Keratinocyte (primary cell): ENCODE measurements around the gene IGFL4. TPM values are rescaled to one million over a fixed set of nuclear protein-coding genes. Genes with fewer than 3 reads are reported as not detected.

Source experiments
- DNase-seq: peaks from one replicate; pipeline ENCODE4 v3.0.0-alpha.2; 2011; ENCODE audit warnings: low read depth, missing footprints, low spot score
- FAIRE-seq: peaks from 2 replicates; lab custom pipeline; 2011; peaks lifted over from hg19 to GRCh38; lab: Jason Lieb, UNC
- H2AFZ ChIP-seq: 2 replicates; pipeline ENCODE4 v1.6.0; 2012; ENCODE audit warnings: low read length, control low read depth, inconsistent platforms; ENCODE audit not compliant: control insufficient read depth
- H3K27ac ChIP-seq: 2 replicates; pipeline ENCODE4 v1.5.1; 2011; ENCODE audit warnings: low read length; ENCODE audit not compliant: control insufficient read depth, insufficient read depth
- H3K27me3 ChIP-seq: 3 replicates; pipeline ENCODE4 v1.6.0; 2011; ENCODE audit warnings: low read length; ENCODE audit not compliant: control insufficient read depth, insufficient read depth; ENCODE audit errors: extremely low read depth
- H3K36me3 ChIP-seq, 2 experiments: 2 replicates in 1 of 2; 3 replicates in 1 of 2; pipeline ENCODE4 v1.5.1; 2011; ENCODE audit warnings: low read length in 2 of 2, mild to moderate bottlenecking in 1 of 2; ENCODE audit not compliant: control insufficient read depth in 2 of 2, insufficient read depth in 2 of 2; ENCODE audit errors: extremely low read depth in 1 of 2
- H3K4me1 ChIP-seq: 3 replicates; pipeline ENCODE4 v1.5.1; 2011; ENCODE audit warnings: low read length; ENCODE audit not compliant: control insufficient read depth, insufficient read depth; ENCODE audit errors: extremely low read depth
- H3K4me2 ChIP-seq: 3 replicates; pipeline ENCODE4 v1.6.0; 2011; ENCODE audit warnings: low read depth, low read length; ENCODE audit not compliant: control insufficient read depth, insufficient read depth; ENCODE audit errors: extremely low read depth
- H3K4me3 ChIP-seq, 3 experiments: fragments of 200-600 bp in 1 of 3; sonication (generic) in 1 of 3; 2 replicates in 2 of 3; 3 replicates in 1 of 3; pipeline ENCODE4 v1.5.1; 2011 to 2016; ENCODE audit warnings: low read length in 3 of 3, mild to moderate bottlenecking in 3 of 3, control low read depth in 2 of 3, inconsistent platforms in 1 of 3, low read depth in 1 of 3, mixed read lengths in 1 of 3, mixed run types in 1 of 3, moderate library complexity in 1 of 3; ENCODE audit not compliant: control insufficient read depth in 2 of 3, insufficient read depth in 2 of 3; ENCODE audit errors: extremely low read depth in 1 of 3
- H3K79me2 ChIP-seq: 2 replicates; pipeline ENCODE4 v1.6.0; 2012; ENCODE audit warnings: low read length; ENCODE audit not compliant: control insufficient read depth, insufficient read depth
- H3K9ac ChIP-seq: 3 replicates; pipeline ENCODE4 v1.6.0; 2011; ENCODE audit warnings: low read length; ENCODE audit not compliant: control insufficient read depth, insufficient read depth; ENCODE audit errors: extremely low read depth
- H3K9me1 ChIP-seq: 3 replicates; pipeline ENCODE4 v1.6.0; 2011; ENCODE audit warnings: low read length; ENCODE audit not compliant: control insufficient read depth, insufficient read depth; ENCODE audit errors: extremely low read depth
- H3K9me3 ChIP-seq: 2 replicates; pipeline ENCODE4 v1.5.1; 2012; ENCODE audit warnings: low read depth, low read length; ENCODE audit not compliant: control insufficient read depth
- H4K20me1 ChIP-seq: 3 replicates; pipeline ENCODE4 v1.6.0; 2011; ENCODE audit warnings: low read length; ENCODE audit not compliant: control insufficient read depth, insufficient read depth; ENCODE audit errors: extremely low read depth
- EZH2 ChIP-seq: IDR thresholded peaks from one replicate; pipeline ENCODE4 v1.6.1; 2012; ENCODE audit warnings: inconsistent platforms, mild to moderate bottlenecking, low read length, moderate library complexity
- dilution Hi-C: fragments of 300-500 bp; cut with MboI; formaldehyde crosslinking; loops from one replicate; pipeline ENCODE4 v1.7.0; 2020; ENCODE audit warnings: low sequenced_read_pairs; ENCODE audit not compliant: extremely low pct_ligation_motif_present
- polyA plus RNA-seq, 5 experiments: library from polyadenylated mRNA; depleted of rRNA in 3 of 5; stranded (reverse) in 3 of 5; stranded (forward) in 1 of 5; unstranded in 1 of 5; fragments of >200 nt; gene quantifications; 1 replicate in 1 of 5; 2 replicates in 3 of 5; 3 replicates in 1 of 5; pipeline versions ENCODE4 v1.2.1 to v1.2.3, GENCODE V29; 2011 to 2012; ENCODE audit warnings: missing spikeins in 2 of 5, low read depth in 1 of 5, low replicate concordance in 1 of 5
- TF ChIP-seq, protein P1 (sequence below), 3 experiments: IDR thresholded peaks in 1 of 3; conservative IDR thresholded peaks in 1 of 3; optimal IDR thresholded peaks in 1 of 3; 2 replicates in 2 of 3; 3 replicates in 1 of 3; pipeline versions ENCODE3 to v1.5.1; 2011; ENCODE audit warnings: low read length in 3 of 3, mild to moderate bottlenecking in 3 of 3, moderate library complexity in 2 of 3, control low read depth in 1 of 3, inconsistent platforms in 1 of 3; ENCODE audit not compliant: insufficient read depth in 2 of 3; ENCODE audit errors: extremely low read depth in 1 of 3

IGFL4 gene
- polyA plus RNA-seq, 1 donor (not counting 4 experiments of a cell fraction or from before 2014, with no cell fraction given): not detected

DNA sequence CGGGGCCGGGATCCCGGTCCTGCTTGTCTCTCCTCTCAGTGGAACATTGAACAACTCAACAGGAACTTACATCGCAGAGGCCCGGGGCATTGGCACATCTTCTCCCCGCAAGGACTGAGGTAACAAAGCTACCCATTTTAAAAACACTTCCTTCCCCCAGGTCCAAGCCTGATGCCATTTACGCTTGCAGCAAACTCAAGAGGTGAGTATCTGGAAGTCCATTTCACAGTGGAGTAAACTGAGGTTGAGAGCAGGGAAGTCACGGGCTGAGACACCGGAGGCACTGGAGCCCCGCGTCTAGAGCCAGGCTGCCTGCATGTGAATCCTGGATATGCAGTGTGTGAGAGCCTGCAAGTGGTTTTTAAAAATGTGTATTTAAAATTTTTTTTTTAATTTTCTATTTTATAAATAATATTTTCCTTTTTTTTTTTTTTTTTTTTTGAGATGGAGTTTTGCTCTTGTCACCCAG lies 17.5 kb downstream of the IGFL4 start:
- Histone ChIP-seq H3K4me1 (peaks cover 24% of the 10 kb centered on the region), H3K9me1 (no peaks in the 10 kb centered on the region), H3K4me3 (no peak overlapping the region), H3K79me2 (no peaks in the 10 kb centered on the region), H3K27me3 (peaks cover 10% of the 10 kb centered on the region), H3K36me3 (peaks cover 0 to 2% of the 10 kb centered on the region in 2 experiments), H3K9me3 (no peaks in the 10 kb centered on the region), H3K27ac (no peak overlapping the region), H4K20me1 (no peaks in the 10 kb centered on the region), H2AFZ (no peak overlapping the region), H3K4me2 (no peak overlapping the region), H3K9ac (no peak overlapping the region)
- dilution Hi-C loops: no loop called here
- FAIRE-seq: no peak
- TF ChIP-seq, protein P1, sequence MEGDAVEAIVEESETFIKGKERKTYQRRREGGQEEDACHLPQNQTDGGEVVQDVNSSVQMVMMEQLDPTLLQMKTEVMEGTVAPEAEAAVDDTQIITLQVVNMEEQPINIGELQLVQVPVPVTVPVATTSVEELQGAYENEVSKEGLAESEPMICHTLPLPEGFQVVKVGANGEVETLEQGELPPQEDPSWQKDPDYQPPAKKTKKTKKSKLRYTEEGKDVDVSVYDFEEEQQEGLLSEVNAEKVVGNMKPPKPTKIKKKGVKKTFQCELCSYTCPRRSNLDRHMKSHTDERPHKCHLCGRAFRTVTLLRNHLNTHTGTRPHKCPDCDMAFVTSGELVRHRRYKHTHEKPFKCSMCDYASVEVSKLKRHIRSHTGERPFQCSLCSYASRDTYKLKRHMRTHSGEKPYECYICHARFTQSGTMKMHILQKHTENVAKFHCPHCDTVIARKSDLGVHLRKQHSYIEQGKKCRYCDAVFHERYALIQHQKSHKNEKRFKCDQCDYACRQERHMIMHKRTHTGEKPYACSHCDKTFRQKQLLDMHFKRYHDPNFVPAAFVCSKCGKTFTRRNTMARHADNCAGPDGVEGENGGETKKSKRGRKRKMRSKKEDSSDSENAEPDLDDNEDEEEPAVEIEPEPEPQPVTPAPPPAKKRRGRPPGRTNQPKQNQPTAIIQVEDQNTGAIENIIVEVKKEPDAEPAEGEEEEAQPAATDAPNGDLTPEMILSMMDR (optimal IDR thresholded peaks at IDR 0.05 in 1 of 3, IDR thresholded peaks at IDR 0.05 in 1 of 3, conservative IDR thresholded peaks at IDR 0.05 in 1 of 3; ENCODE audit: extremely low read depth in 1 of 3, insufficient read depth in 2 of 3, low read length in 3 of 3): no peak
- TF ChIP-seq EZH2: no peak
- no peak for DNase-seq

DNA sequence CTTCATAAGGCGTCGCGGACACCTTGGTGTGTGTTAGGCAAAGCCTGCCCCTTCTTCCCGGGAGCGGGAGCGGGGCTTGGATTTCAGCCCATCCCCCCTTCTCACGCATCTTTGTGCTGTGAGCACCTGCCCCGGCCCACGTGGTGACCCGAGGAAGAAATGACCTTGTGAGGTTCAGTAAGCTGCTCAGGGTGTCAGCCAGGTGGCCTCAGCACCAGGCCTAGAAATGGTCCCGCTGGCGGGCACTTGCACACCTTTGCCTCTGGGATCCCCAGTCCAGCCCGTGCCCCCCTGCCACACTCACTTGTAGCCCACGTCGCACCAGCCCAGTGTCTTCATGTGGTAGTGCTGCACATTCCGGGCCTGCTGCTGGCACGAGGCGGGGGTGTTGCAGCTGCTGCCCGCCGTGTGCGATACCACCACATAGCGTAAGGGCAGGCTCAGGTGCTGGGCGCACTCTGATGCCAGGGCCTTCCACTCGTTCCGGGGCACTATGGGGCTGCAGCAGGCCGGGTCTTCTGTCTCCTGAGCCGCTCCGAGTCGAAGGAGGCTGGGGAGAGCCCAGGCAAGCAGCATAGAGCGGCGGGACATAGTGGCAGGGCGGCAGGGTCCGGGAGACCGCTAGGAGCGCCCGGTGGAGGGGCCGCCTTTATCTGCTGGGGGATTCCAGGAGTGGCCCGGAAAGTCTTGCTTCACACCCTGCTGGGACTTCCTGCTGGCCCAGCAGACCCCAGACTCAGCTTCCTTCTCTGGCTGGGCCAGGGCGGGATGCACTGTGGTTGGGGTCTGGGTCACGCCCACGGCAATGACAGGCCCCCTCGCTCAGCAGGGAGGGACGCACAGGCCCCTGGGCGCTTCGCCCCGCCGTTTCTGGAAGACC lies 18.1 kb downstream of the IGFL4 start, which contains the start of gene PGLYRP1:
Gene PGLYRP1 (minus strand): TSS at position 623 of the 880 bp plus-strand sequence. CDS start 32 bp downstream, at position 591.
- Histone ChIP-seq H3K4me2 (peak within 1 kb of the TSS; percentile 68), H3K4me3 (no peak within 1 kb of the TSS), H3K79me2 (no peaks in the 10 kb centered on the region), H3K9me1 (no peaks in the 10 kb centered on the region), H2AFZ (no peak within 1 kb of the TSS), H3K36me3 (peaks cover 0 to 2% of the 10 kb centered on the region in 2 experiments), H4K20me1 (no peaks in the 10 kb centered on the region), H3K27me3 (peaks cover 10% of the 10 kb centered on the region), H3K9me3 (no peaks in the 10 kb centered on the region), H3K9ac (no peak within 1 kb of the TSS), H3K27ac (no peak within 1 kb of the TSS), H3K4me1 (peaks cover 24% of the 10 kb centered on the region)
- DNase-seq: no peak
- no peak for FAIRE-seq
- dilution Hi-C loops: no loop called here
- TF ChIP-seq, protein P1 (optimal IDR thresholded peaks at IDR 0.05 in 1 of 3, IDR thresholded peaks at IDR 0.05 in 1 of 3, conservative IDR thresholded peaks at IDR 0.05 in 1 of 3; ENCODE audit: extremely low read depth in 1 of 3, insufficient read depth in 2 of 3, low read length in 3 of 3): no peak
- no peak for TF ChIP-seq EZH2
